HG02642 (cell line): ENCODE measurements around the gene PXK.
"Not testable (repeated sequence)": the region's sequence is repeated elsewhere in the genome, so short reads cannot be mapped to it uniquely, and the experiment has no call there.

Experiments
- ATAC-seq: cut with Tn5 transposase; IDR thresholded peaks from one replicate; pipeline ENCODE4 v1.9.1; 2021; ENCODE audit warnings: mild to moderate bottlenecking; ENCODE audit not compliant: unreplicated experiment, poor library complexity

Gene PXK

GRCh38 chr3:58411851-58412830 is 79.4 kb downstream of the PXK start:
- no peak for ATAC-seq

- ATAC-seq: no peak
Measured at GRCh38 chr3:58414538-58415197, 82.0 kb downstream of the PXK start.

GRCh38 chr3:58416191-58416590 is 83.5 kb downstream of the PXK start:
- no peak for ATAC-seq

GRCh38 chr3:58417075-58417474 is 84.4 kb downstream of the PXK start:
- ATAC-seq: no peak

GRCh38 chr3:58418227-58418626 is 85.5 kb downstream of the PXK start:
- no peak for ATAC-seq

- ATAC-seq: peak; percentile 68
Measured at GRCh38 chr3:58419780-58420507, 87.3 kb downstream of the PXK start.

- ATAC-seq: no peak
Measured at GRCh38 chr3:58421004-58421403, 88.3 kb downstream of the PXK start.

- no peak for ATAC-seq
Measured at GRCh38 chr3:58422756-58423325, 90.1 kb downstream of the PXK start.

- no peak for ATAC-seq
Measured at GRCh38 chr3:58424613-58425012, 91.9 kb downstream of the PXK start.

GRCh38 chr3:58425782-58426181 is 93.1 kb downstream of the PXK start:
- no peak for ATAC-seq

- ATAC-seq: no peak
Measured at GRCh38 chr3:58427661-58428361, 95.1 kb downstream of the PXK start.

- ATAC-seq: peak; percentile 28
Measured at GRCh38 chr3:58429657-58430056, 97.0 kb downstream of the PXK start.

GRCh38 chr3:58432905-58433304 is 100.2 kb downstream of the PXK start:
- no peak for ATAC-seq

GRCh38 chr3:58433400-58434167 is 100.9 kb downstream of the PXK start, which contains the start of gene PDHB:
TSS of gene PDHB (minus strand) at chr3:58433832. CDS start at chr3:58433809, 23 bp downstream.
- peak; percentile 96 for ATAC-seq

- no peak for ATAC-seq
Measured at GRCh38 chr3:58434168-58434504, 101.4 kb downstream of the PXK start.

GRCh38 chr3:58434511-58434910 is 101.8 kb downstream of the PXK start:
- ATAC-seq: no peak

- no peak for ATAC-seq
Measured at GRCh38 chr3:58434990-58435389, 102.3 kb downstream of the PXK start.

GRCh38 chr3:58437276-58437675 is 104.6 kb downstream of the PXK start:
- ATAC-seq: not testable (repeated sequence)

- not testable (repeated sequence) for ATAC-seq
Measured at GRCh38 chr3:58440996-58441355, 108.3 kb downstream of the PXK start.
